Endothelial cell of umbilical vein (primary cell): ENCODE data around the gene FOS.

ENCODE experiments used
- EZH2 ChIP-seq: IDR thresholded peaks from 2 replicates; pipeline ENCODE4 v1.6.1; 2012; ENCODE audit warnings: borderline replicate concordance, low read depth, mild to moderate bottlenecking, moderate library complexity, low read length, inconsistent platforms; ENCODE audit not compliant: severe bottlenecking
- POLR2A ChIP-seq: IDR thresholded peaks from 2 replicates; pipeline ENCODE4 v1.6.1; 2012; ENCODE audit warnings: low read depth, mild to moderate bottlenecking, control low read depth, low read length
- POLR2AphosphoS5 ChIP-seq: IDR thresholded peaks from 2 replicates; pipeline ENCODE4 v1.6.1; 2012; ENCODE audit warnings: low read depth, mild to moderate bottlenecking, control low read depth, low read length, moderate library complexity; ENCODE audit not compliant: insufficient read depth
- TF ChIP-seq, protein P1 (sequence below), 2 donors: IDR thresholded peaks; 1 replicate in 1 of 2; 2 replicates in 1 of 2; pipeline ENCODE4 v1.5.1; 2011; ENCODE audit warnings: low read length in 2 of 2, mild to moderate bottlenecking in 2 of 2, moderate library complexity in 2 of 2, control low read depth in 1 of 2, inconsistent platforms in 1 of 2, low read depth in 1 of 2; ENCODE audit not compliant: insufficient read depth in 1 of 2; ENCODE audit errors: extremely low read depth in 1 of 2
- TF ChIP-seq, protein P2 (sequence below): IDR thresholded peaks from 2 replicates; pipeline ENCODE4 v1.6.1; 2011; ENCODE audit not compliant: insufficient read depth, insufficient read length

DNA sequence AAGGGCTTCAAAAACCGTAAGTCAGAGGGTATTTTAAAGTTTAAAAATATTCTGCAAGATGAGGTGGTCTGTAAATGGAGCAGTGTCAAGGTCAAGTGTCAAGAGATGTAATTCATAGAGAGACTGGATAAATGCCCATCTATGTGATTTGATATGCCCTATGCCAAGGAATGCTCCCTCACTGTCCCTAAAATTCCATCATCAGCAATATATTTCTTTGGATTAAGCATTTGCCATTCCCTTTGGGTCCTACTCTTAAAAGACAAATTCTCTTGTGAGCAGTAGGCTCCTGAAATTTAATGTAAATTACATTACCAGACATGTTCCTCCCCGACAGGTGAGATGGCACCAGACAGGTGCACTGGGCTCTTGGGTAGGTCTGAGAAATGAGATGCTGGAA lies 16.0 kb upstream of the FOS start:
- TF ChIP-seq, protein P1, sequence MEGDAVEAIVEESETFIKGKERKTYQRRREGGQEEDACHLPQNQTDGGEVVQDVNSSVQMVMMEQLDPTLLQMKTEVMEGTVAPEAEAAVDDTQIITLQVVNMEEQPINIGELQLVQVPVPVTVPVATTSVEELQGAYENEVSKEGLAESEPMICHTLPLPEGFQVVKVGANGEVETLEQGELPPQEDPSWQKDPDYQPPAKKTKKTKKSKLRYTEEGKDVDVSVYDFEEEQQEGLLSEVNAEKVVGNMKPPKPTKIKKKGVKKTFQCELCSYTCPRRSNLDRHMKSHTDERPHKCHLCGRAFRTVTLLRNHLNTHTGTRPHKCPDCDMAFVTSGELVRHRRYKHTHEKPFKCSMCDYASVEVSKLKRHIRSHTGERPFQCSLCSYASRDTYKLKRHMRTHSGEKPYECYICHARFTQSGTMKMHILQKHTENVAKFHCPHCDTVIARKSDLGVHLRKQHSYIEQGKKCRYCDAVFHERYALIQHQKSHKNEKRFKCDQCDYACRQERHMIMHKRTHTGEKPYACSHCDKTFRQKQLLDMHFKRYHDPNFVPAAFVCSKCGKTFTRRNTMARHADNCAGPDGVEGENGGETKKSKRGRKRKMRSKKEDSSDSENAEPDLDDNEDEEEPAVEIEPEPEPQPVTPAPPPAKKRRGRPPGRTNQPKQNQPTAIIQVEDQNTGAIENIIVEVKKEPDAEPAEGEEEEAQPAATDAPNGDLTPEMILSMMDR (IDR thresholded peaks at IDR 0.05; ENCODE audit: extremely low read depth in 1 of 2, insufficient read depth in 1 of 2, low read depth in 1 of 2, low read length in 2 of 2): no peak
- TF ChIP-seq POLR2A (no peak), EZH2 (no peak), POLR2AphosphoS5 (no peak)
- TF ChIP-seq, protein P2, sequence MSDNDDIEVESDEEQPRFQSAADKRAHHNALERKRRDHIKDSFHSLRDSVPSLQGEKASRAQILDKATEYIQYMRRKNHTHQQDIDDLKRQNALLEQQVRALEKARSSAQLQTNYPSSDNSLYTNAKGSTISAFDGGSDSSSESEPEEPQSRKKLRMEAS: no peak
